Transverse colon (tissue), 4 donors: Measurements from ENCODE around the gene HOXC9. TPM values are rescaled to one million over a fixed set of nuclear protein-coding genes. Genes with fewer than 3 reads are reported as not detected.
A peak's percentile ranks its signal among the peaks of the same experiment; 100 is the strongest.

ENCODE experiments used
- DNase-seq: peaks from one replicate; pipeline ENCODE4 v3.0.0-alpha.2; 2019
- H3K27ac ChIP-seq, 4 donors: fragments of 200-600 bp; sonication (generic); 2 replicates each; pipeline ENCODE4 v1.5.1; 2016 to 2018; ENCODE audit warnings: inconsistent platforms in 4 of 4
- H3K27me3 ChIP-seq: fragments of 200-600 bp; sonication (generic); 2 replicates; pipeline ENCODE4 v1.5.1; 2017; ENCODE audit warnings: inconsistent platforms
- H3K36me3 ChIP-seq, 4 donors: fragments of 200-600 bp; sonication (generic); 2 replicates each; pipeline ENCODE4 v1.5.1; 2017 to 2019; ENCODE audit warnings: inconsistent platforms in 4 of 4
- H3K4me1 ChIP-seq, 4 donors: fragments of 200-600 bp; sonication (generic); 2 replicates each; pipeline ENCODE4 v1.5.1; 2017 to 2020; ENCODE audit warnings: inconsistent platforms in 4 of 4
- H3K4me3 ChIP-seq, 4 donors: fragments of 200-600 bp; sonication (generic); 1 replicate in 1 of 4; 2 replicates in 3 of 4; pipeline versions ENCODE4 v1.5.1 to v1.6.1; 2017 to 2019; ENCODE audit warnings: inconsistent platforms in 4 of 4
- H3K9me3 ChIP-seq, 2 donors: fragments of 200-600 bp; sonication (generic); 2 replicates each; pipeline ENCODE4 v1.5.1; 2017 to 2019; ENCODE audit warnings: inconsistent platforms in 2 of 2
- CTCF ChIP-seq, 5 experiments: fragments of 200-600 bp in 3 of 5; fragments of 450-650 bp in 2 of 5; sonication (generic) in 3 of 5; IDR thresholded peaks; 1 replicate in 2 of 5; 2 replicates in 3 of 5; pipeline ENCODE4 v1.5.1; 2016 to 2017; ENCODE audit warnings: antibody characterized with exemption in 5 of 5, inconsistent platforms in 3 of 5, mild to moderate bottlenecking in 2 of 5, moderate library complexity in 1 of 5
- EP300 ChIP-seq: sonication (generic); formaldehyde crosslinking; IDR thresholded peaks from one replicate; pipeline ENCODE4 v1.6.1; 2017; ENCODE audit warnings: antibody characterized with exemption, low read depth
- POLR2A ChIP-seq: fragments of 450-650 bp; IDR thresholded peaks from one replicate; pipeline ENCODE4 v1.6.1; 2016; ENCODE audit warnings: antibody characterized with exemption, mild to moderate bottlenecking, moderate library complexity
- POLR2AphosphoS5 ChIP-seq, 3 donors: sonication (generic); formaldehyde crosslinking; IDR thresholded peaks; one replicate each; pipeline ENCODE4 v1.6.1; 2016; ENCODE audit warnings: antibody characterized with exemption in 3 of 3
- WGBS, 2 donors: methylation state at CpG; one replicate each; pipeline ENCODE4 v1.1.5; 2018; ENCODE audit warnings: low coverage in 1 of 2; 5-methylcytosine and 5-hydroxymethylcytosine counted together
- in situ Hi-C, 4 donors: fragments of 200-750 bp; cut with MboI; loops; one replicate each; pipeline versions ENCODE4 v1.15.0 to v1.15.1; 2017; ENCODE audit warnings: low sequenced_read_pairs in 3 of 4, low pct_ligation_motif_present in 1 of 4, low pct_unique_long_range_greater_than_20kb in 1 of 4
- intact Hi-C: fragments of 100-400 bp; cut with DNase I; formaldehyde crosslinking; loops from one replicate; pipeline ENCODE4 v1.15.1; 2023; ENCODE audit warnings: low total_unique reads
- total RNA-seq, 4 donors: library from RNA; depleted of rRNA; stranded (reverse); fragments of >200 nt; gene quantifications; one replicate each; pipeline ENCODE4 v1.1.0, GENCODE V29; 2016

The HOXC9 gene
- total RNA-seq, 4 donors from 2014 or later, result not detected

DNA sequence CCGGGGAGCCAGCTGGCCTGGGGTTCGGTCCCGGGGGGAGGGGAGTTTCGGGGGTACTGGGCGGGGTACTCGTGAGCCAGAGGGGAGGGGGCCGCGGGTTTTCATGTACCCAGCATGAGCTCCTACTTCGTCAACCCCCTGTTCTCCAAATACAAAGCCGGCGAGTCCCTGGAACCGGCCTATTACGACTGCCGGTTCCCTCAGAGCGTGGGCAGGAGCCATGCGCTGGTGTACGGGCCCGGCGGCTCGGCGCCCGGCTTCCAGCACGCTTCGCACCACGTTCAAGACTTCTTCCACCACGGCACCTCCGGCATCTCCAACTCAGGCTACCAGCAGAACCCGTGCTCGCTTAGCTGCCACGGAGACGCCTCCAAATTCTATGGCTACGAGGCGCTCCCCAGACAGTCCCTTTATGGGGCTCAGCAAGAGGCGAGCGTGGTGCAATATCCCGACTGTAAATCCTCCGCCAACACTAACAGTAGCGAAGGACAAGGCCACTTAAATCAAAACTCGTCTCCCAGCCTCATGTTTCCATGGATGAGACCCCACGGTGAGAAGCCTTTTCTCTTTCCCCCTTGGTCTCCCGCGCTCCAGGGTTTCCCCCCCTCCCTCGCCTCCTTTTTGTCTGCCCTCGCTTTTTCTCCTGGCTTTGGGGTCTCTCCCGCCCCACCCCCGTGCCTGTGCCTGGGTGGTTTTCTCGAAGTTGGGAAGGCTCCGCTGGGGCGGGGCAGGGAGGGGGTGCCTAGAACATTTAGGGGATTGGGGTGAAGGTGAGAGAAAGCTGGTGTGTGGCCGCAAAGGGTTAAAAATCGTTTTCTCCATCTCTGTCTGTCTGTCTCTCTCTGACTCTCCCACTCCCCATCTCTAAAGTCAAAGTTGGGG, 9.5 kb downstream of the HOXC9 start:
- intact Hi-C loops (loop anchor here (5.0 kb wide), 2 partner anchors 183 to 198 kb away; no protein-coding TSS in a partner anchor), in situ Hi-C loops (loop anchor here in 2 of 4 donors (5.0 kb wide), 2 partner anchors 183 to 193 kb away; no protein-coding TSS in a partner anchor)
- no peak overlapping the region for H3K27ac ChIP-seq
- peaks cover 98% of the 10 kb centered on the region for H3K27me3 ChIP-seq
- no peak for DNase-seq
- TF ChIP-seq EP300 (no peak), POLR2A (no peak), CTCF (IDR thresholded peaks at IDR 0.05) (no peak), POLR2AphosphoS5 (IDR thresholded peaks at IDR 0.05) (no peak)
- peak overlapping the region in 1 of 4 donors; percentile 14 for H3K4me3 ChIP-seq
- no peaks in the 10 kb centered on the region for H3K36me3 ChIP-seq
- H3K9me3 ChIP-seq, result no peaks in the 10 kb centered on the region
- WGBS, 2 donors, result 10 to 15% methylated on average over 14 to 38 of the region's 51 CpGs
- peaks cover 0 to 30% (median 17%) of the 10 kb centered on the region in 4 donors for H3K4me1 ChIP-seq

DNA sequence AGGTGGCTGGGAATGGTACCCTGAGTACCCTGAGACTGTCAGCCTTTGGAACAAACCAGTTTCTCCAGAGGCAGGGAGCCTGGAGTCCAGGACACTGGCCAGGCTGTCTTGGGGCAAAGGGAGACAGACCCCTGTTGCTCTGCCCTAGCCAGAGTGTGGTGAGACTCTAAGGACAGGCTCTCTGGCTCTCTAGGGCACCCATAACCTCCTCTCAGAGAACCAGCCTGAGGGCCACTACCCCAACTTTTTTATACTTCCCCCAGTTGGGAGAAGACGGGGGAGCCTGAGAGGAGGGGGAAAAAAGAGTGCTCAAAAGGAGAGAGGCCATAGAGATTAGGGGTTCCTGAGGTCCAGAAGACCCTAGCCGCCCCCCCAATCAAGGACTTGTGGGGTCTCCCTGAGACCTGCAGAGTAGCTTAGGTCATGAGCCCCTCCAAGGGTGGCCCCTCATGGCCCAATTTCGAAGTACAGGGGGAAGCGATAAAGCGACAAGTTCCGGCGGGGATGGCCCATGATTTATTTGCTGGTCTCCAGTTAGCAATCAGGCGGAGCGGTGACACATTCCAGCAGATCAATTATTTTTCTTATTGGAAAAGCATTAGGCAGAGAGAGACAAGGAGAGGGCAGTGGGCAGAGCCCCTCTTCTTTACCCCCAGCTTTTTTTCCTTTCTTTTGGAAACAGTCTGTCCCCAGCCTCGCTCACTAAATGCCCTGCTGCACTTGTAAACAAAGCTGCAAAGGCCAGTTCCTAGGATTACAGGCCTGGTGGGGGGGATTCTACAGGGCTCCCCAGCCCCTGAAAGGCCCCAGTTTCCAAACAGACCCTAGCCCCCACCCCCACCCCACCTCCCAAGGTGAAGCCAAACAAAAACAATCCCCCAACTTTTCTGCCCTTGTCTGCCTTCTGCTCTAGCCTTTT, 10.4 kb downstream of the HOXC9 start:
- Histone ChIP-seq H3K27me3 (peaks cover 98% of the 10 kb centered on the region), H3K27ac (no peak overlapping the region)
- TF ChIP-seq POLR2AphosphoS5 (IDR thresholded peaks at IDR 0.05), result no peak

GRCh38 chr12:54010972-54011664, 11.2 kb downstream of the HOXC9 start:
- Histone ChIP-seq H3K27me3 (peaks cover 98% of the 10 kb centered on the region), H3K36me3 (no peaks in the 10 kb centered on the region), H3K4me3 (no peak overlapping the region), H3K9me3 (no peaks in the 10 kb centered on the region), H3K27ac (no peak overlapping the region), H3K4me1 (peaks cover 0 to 29% (median 18%) of the 10 kb centered on the region in 4 donors)
- DNase-seq, result no peak
- no peak for TF ChIP-seq CTCF (IDR thresholded peaks at IDR 0.05)
- no peak for TF ChIP-seq POLR2AphosphoS5 (IDR thresholded peaks at IDR 0.05)
- no peak for TF ChIP-seq EP300
- TF ChIP-seq POLR2A, result no peak
- WGBS, 2 donors, result 3 to 9% methylated on average over 6 to 17 of the region's 17 CpGs
- intact Hi-C loops, result no loop called here
- in situ Hi-C loops, result no loop called here

More for the DNA sequence above, 10.4 kb downstream of the HOXC9 start:
- H3K4me1 ChIP-seq, result peaks cover 0 to 34% (median 19%) of the 10 kb centered on the region in 4 donors
- intact Hi-C loops, result no loop called here
- H3K36me3 ChIP-seq, result no peaks in the 10 kb centered on the region
- no peak overlapping the region for H3K4me3 ChIP-seq
- in situ Hi-C loops, result no loop called here
- 27% methylated on average over 3 to 10 of the region's 10 CpGs for WGBS, 2 donors
- no peaks in the 10 kb centered on the region for H3K9me3 ChIP-seq
- no peak for DNase-seq

DNA sequence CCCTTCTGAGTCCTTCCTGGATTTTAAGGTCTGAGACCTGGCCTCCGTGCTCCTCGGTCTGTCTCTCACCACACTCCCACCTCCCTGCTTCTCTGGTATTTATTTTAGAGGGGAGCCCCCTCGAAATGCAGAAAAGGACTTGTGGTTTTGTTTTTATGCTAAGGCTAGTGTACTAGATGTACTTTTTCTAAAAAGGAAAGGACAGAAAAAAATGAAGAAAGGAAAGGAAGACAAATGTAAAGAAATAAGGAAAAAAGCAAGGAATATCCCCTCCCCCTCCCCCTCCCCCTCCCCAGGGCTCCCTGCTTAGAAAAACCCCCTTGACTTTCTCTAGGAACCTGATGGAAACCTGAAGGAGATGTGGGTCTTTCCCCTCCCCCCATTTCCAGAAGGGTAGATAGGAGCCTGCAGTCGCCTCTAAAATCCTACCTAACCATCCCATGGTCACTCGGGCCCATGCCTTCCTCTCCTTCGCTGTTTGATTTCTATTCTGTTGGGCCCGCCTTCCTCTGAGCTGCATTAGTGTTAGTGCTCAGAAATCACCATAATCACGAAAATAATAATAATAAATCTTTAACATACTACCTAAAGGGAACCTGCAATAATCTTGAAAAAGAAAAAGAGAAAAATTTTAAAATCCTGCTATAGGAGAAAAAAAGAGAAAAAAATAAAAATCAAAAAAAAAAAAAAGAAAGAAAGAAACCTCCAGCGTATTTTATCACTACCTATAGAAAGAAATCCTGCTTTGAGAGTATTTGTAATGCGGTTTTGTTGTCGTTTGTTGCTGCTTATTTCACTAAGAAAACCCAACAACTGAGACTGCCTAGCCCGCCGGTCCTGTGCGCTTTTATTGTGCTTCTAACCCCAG, 11.9 kb downstream of the HOXC9 start:
- no peak overlapping the region for H3K4me3 ChIP-seq
- intact Hi-C loops (no loop called here), in situ Hi-C loops (no loop called here)
- 28 to 38% methylated on average over 14 of the region's 14 CpGs for WGBS, 2 donors
- no peaks in the 10 kb centered on the region for H3K36me3 ChIP-seq
- H3K9me3 ChIP-seq, result no peaks in the 10 kb centered on the region
- H3K27ac ChIP-seq, result no peak overlapping the region
- H3K4me1 ChIP-seq, result peaks cover 6 to 29% (median 19%) of the 10 kb centered on the region in 4 donors
- no peak for DNase-seq
- TF ChIP-seq CTCF (IDR thresholded peaks at IDR 0.05), result no peak
- TF ChIP-seq POLR2A, result no peak
- no peak for TF ChIP-seq POLR2AphosphoS5 (IDR thresholded peaks at IDR 0.05)
- H3K27me3 ChIP-seq, result peaks cover 98% of the 10 kb centered on the region
